ENCODE data around the gene PURB. TPM values are rescaled to one million over a fixed set of nuclear protein-coding genes. Genes with fewer than 3 reads are reported as not detected.
A peak's percentile ranks its signal among the peaks of the same experiment; 100 is the strongest.

Gene PURB
- total and polyA plus RNA-seq, 2 donors: 8.0 to 16.5 TPM

GRCh38 chr7:44917465-44917864 is 32.1 kb upstream of the PURB start:
- Histone ChIP-seq H3K27ac (ENCODE audit: low read depth in 1 of 2, low read length in 1 of 2) (no peak overlapping the region), H3K4me1 (ENCODE audit: control insufficient read depth in 2 of 2, insufficient read depth in 2 of 2, low read length in 2 of 2) (peaks cover 0 to 10% of the 10 kb centered on the region in 2 donors), H3K36me3 (ENCODE audit: control insufficient read depth in 2 of 2, insufficient read depth in 2 of 2, low read length in 1 of 2) (no peaks in the 10 kb centered on the region), H3K4me3 (ENCODE audit: low read length in 2 of 2) (no peak overlapping the region), H3K9me3 (ENCODE audit: control insufficient read depth in 2 of 2, insufficient read depth in 1 of 2, low read length in 1 of 2) (no peaks in the 10 kb centered on the region), H3K27me3 (ENCODE audit: control insufficient read depth in 2 of 2, insufficient read depth in 1 of 2, low read length in 1 of 2) (no peaks in the 10 kb centered on the region)
- DNase-seq (ENCODE audit: low read depth in 6 of 9, low spot score in 9 of 9): no peak
- WGBS: over 99% methylated on average over 2 of the region's 2 CpGs

GRCh38 chr7:44914992-44915607 is 29.8 kb upstream of the PURB start:
- DNase-seq (ENCODE audit: low read depth in 6 of 9, low spot score in 9 of 9): peak in 3 of 9 donors; percentile 19 to 46 (median 25)
- Histone ChIP-seq H3K36me3 (ENCODE audit: control insufficient read depth in 2 of 2, insufficient read depth in 2 of 2, low read length in 1 of 2) (no peaks in the 10 kb centered on the region), H3K9me3 (ENCODE audit: control insufficient read depth in 2 of 2, insufficient read depth in 1 of 2, low read length in 1 of 2) (no peaks in the 10 kb centered on the region), H3K27me3 (ENCODE audit: control insufficient read depth in 2 of 2, insufficient read depth in 1 of 2, low read length in 1 of 2) (no peaks in the 10 kb centered on the region), H3K27ac (ENCODE audit: low read depth in 1 of 2, low read length in 1 of 2) (no peak overlapping the region), H3K4me1 (ENCODE audit: control insufficient read depth in 2 of 2, insufficient read depth in 2 of 2, low read length in 2 of 2) (no peaks in the 10 kb centered on the region), H3K4me3 (ENCODE audit: low read length in 2 of 2) (no peak overlapping the region)
- 75% methylated on average over 10 of the region's 10 CpGs for WGBS

- 78% methylated on average over 7 of the region's 7 CpGs for WGBS
- Histone ChIP-seq H3K27ac (ENCODE audit: low read depth in 1 of 2, low read length in 1 of 2) (no peak overlapping the region), H3K4me1 (ENCODE audit: control insufficient read depth in 2 of 2, insufficient read depth in 2 of 2, low read length in 2 of 2) (no peaks in the 10 kb centered on the region), H3K4me3 (ENCODE audit: low read length in 2 of 2) (no peak overlapping the region), H3K27me3 (ENCODE audit: control insufficient read depth in 2 of 2, insufficient read depth in 1 of 2, low read length in 1 of 2) (no peaks in the 10 kb centered on the region), H3K36me3 (ENCODE audit: control insufficient read depth in 2 of 2, insufficient read depth in 2 of 2, low read length in 1 of 2) (no peaks in the 10 kb centered on the region), H3K9me3 (ENCODE audit: control insufficient read depth in 2 of 2, insufficient read depth in 1 of 2, low read length in 1 of 2) (no peaks in the 10 kb centered on the region)
- no peak for DNase-seq (ENCODE audit: low read depth in 6 of 9, low spot score in 9 of 9)
Observed at GRCh38 chr7:44912775-44913347, 27.5 kb upstream of the PURB start.

GRCh38 chr7:44911911-44912310 is 26.6 kb upstream of the PURB start:
- no peaks in the 10 kb centered on the region for H3K9me3 ChIP-seq (ENCODE audit: control insufficient read depth in 2 of 2, insufficient read depth in 1 of 2, low read length in 1 of 2)
- 93% methylated on average over 8 of the region's 8 CpGs for WGBS
- no peak overlapping the region for H3K4me3 ChIP-seq (ENCODE audit: low read length in 2 of 2)
- no peaks in the 10 kb centered on the region for H3K36me3 ChIP-seq (ENCODE audit: control insufficient read depth in 2 of 2, insufficient read depth in 2 of 2, low read length in 1 of 2)
- H3K4me1 ChIP-seq (ENCODE audit: control insufficient read depth in 2 of 2, insufficient read depth in 2 of 2, low read length in 2 of 2): no peaks in the 10 kb centered on the region
- H3K27me3 ChIP-seq (ENCODE audit: control insufficient read depth in 2 of 2, insufficient read depth in 1 of 2, low read length in 1 of 2): no peaks in the 10 kb centered on the region
- no peak overlapping the region for H3K27ac ChIP-seq (ENCODE audit: low read depth in 1 of 2, low read length in 1 of 2)
- no peak for DNase-seq (ENCODE audit: low read depth in 6 of 9, low spot score in 9 of 9)

GRCh38 chr7:44909596-44910389 is 24.5 kb upstream of the PURB start:
- 91% methylated on average over 8 of the region's 8 CpGs for WGBS
- DNase-seq (ENCODE audit: low read depth in 6 of 9, low spot score in 9 of 9): no peak

GRCh38 chr7:44906965-44907364 is 21.6 kb upstream of the PURB start:
- Histone ChIP-seq H3K9me3 (ENCODE audit: control insufficient read depth in 2 of 2, insufficient read depth in 1 of 2, low read length in 1 of 2) (no peaks in the 10 kb centered on the region), H3K27ac (ENCODE audit: low read depth in 1 of 2, low read length in 1 of 2) (no peak overlapping the region), H3K36me3 (ENCODE audit: control insufficient read depth in 2 of 2, insufficient read depth in 2 of 2, low read length in 1 of 2) (no peaks in the 10 kb centered on the region), H3K27me3 (ENCODE audit: control insufficient read depth in 2 of 2, insufficient read depth in 1 of 2, low read length in 1 of 2) (no peaks in the 10 kb centered on the region), H3K4me1 (ENCODE audit: control insufficient read depth in 2 of 2, insufficient read depth in 2 of 2, low read length in 2 of 2) (peaks cover 0 to 14% of the 10 kb centered on the region in 2 donors), H3K4me3 (ENCODE audit: low read length in 2 of 2) (no peak overlapping the region)
- 88% methylated on average over 8 of the region's 8 CpGs for WGBS
- no peak for DNase-seq (ENCODE audit: low read depth in 6 of 9, low spot score in 9 of 9)

More at GRCh38 chr7:44909596-44910389, 24.5 kb upstream of the PURB start:
- no peak overlapping the region for H3K27ac ChIP-seq (ENCODE audit: low read depth in 1 of 2, low read length in 1 of 2)
- H3K4me1 ChIP-seq (ENCODE audit: control insufficient read depth in 2 of 2, insufficient read depth in 2 of 2, low read length in 2 of 2): peaks cover 0 to 12% of the 10 kb centered on the region in 2 donors
- no peaks in the 10 kb centered on the region for H3K9me3 ChIP-seq (ENCODE audit: control insufficient read depth in 2 of 2, insufficient read depth in 1 of 2, low read length in 1 of 2)
- H3K36me3 ChIP-seq (ENCODE audit: control insufficient read depth in 2 of 2, insufficient read depth in 2 of 2, low read length in 1 of 2): no peaks in the 10 kb centered on the region
- H3K4me3 ChIP-seq (ENCODE audit: low read length in 2 of 2): no peak overlapping the region
- H3K27me3 ChIP-seq (ENCODE audit: control insufficient read depth in 2 of 2, insufficient read depth in 1 of 2, low read length in 1 of 2): no peaks in the 10 kb centered on the region

- DNase-seq (ENCODE audit: low read depth in 6 of 9, low spot score in 9 of 9): peak in 2 of 9 donors; percentile 45 to 58
- Histone ChIP-seq H3K36me3 (ENCODE audit: control insufficient read depth in 2 of 2, insufficient read depth in 2 of 2, low read length in 1 of 2) (no peaks in the 10 kb centered on the region), H3K9me3 (ENCODE audit: control insufficient read depth in 2 of 2, insufficient read depth in 1 of 2, low read length in 1 of 2) (no peaks in the 10 kb centered on the region), H3K27ac (ENCODE audit: low read depth in 1 of 2, low read length in 1 of 2) (peak overlapping the region in 1 of 2 donors; percentile 67), H3K4me1 (ENCODE audit: control insufficient read depth in 2 of 2, insufficient read depth in 2 of 2, low read length in 2 of 2) (peaks cover 0 to 14% of the 10 kb centered on the region in 2 donors), H3K4me3 (ENCODE audit: low read length in 2 of 2) (no peak overlapping the region), H3K27me3 (ENCODE audit: control insufficient read depth in 2 of 2, insufficient read depth in 1 of 2, low read length in 1 of 2) (no peaks in the 10 kb centered on the region)
- 78% methylated on average over 12 of the region's 12 CpGs for WGBS
Observed at GRCh38 chr7:44905002-44905635, 19.8 kb upstream of the PURB start.

- no peak overlapping the region for H3K27ac ChIP-seq (ENCODE audit: low read depth in 1 of 2, low read length in 1 of 2)
- H3K36me3 ChIP-seq (ENCODE audit: control insufficient read depth in 2 of 2, insufficient read depth in 2 of 2, low read length in 1 of 2): no peaks in the 10 kb centered on the region
- DNase-seq (ENCODE audit: low read depth in 6 of 9, low spot score in 9 of 9): no peak
- no peaks in the 10 kb centered on the region for H3K27me3 ChIP-seq (ENCODE audit: control insufficient read depth in 2 of 2, insufficient read depth in 1 of 2, low read length in 1 of 2)
- H3K9me3 ChIP-seq (ENCODE audit: control insufficient read depth in 2 of 2, insufficient read depth in 1 of 2, low read length in 1 of 2): peaks cover 0 to 3% of the 10 kb centered on the region in 2 donors
- 91% methylated on average over 9 of the region's 9 CpGs for WGBS
- no peak overlapping the region for H3K4me3 ChIP-seq (ENCODE audit: low read length in 2 of 2)
- H3K4me1 ChIP-seq (ENCODE audit: control insufficient read depth in 2 of 2, insufficient read depth in 2 of 2, low read length in 2 of 2): no peaks in the 10 kb centered on the region
Observed at GRCh38 chr7:44899443-44899842, 14.1 kb upstream of the PURB start.

GRCh38 chr7:44898039-44898438 is 12.7 kb upstream of the PURB start:
- no peaks in the 10 kb centered on the region for H3K27me3 ChIP-seq (ENCODE audit: control insufficient read depth in 2 of 2, insufficient read depth in 1 of 2, low read length in 1 of 2)
- peaks cover 0 to 10% of the 10 kb centered on the region in 2 donors for H3K4me1 ChIP-seq (ENCODE audit: control insufficient read depth in 2 of 2, insufficient read depth in 2 of 2, low read length in 2 of 2)
- peaks cover 0 to 3% of the 10 kb centered on the region in 2 donors for H3K9me3 ChIP-seq (ENCODE audit: control insufficient read depth in 2 of 2, insufficient read depth in 1 of 2, low read length in 1 of 2)
- H3K4me3 ChIP-seq (ENCODE audit: low read length in 2 of 2): no peak overlapping the region
- no peak overlapping the region for H3K27ac ChIP-seq (ENCODE audit: low read depth in 1 of 2, low read length in 1 of 2)
- H3K36me3 ChIP-seq (ENCODE audit: control insufficient read depth in 2 of 2, insufficient read depth in 2 of 2, low read length in 1 of 2): no peaks in the 10 kb centered on the region
- DNase-seq (ENCODE audit: low read depth in 6 of 9, low spot score in 9 of 9): no peak
- 99% methylated on average over 4 of the region's 4 CpGs for WGBS
